ENCODE measurements around the gene PPT2.
"Not testable (repeated sequence)": the region's sequence is repeated elsewhere in the genome, so short reads cannot be mapped to it uniquely, and the experiment has no call there.

GRCh38 chr6:32144238-32144637, 9.7 kb upstream of the PPT2 start:
- not testable (repeated sequence) for TF ChIP-seq POLR2AphosphoS5, CTCF (IDR thresholded peaks at IDR 0.05)

Data from prostate gland (tissue), 2 donors.